Endothelial cell of umbilical vein (primary cell): ENCODE measurements around the gene FGD3. TPM values are rescaled to one million over a fixed set of nuclear protein-coding genes. Genes with fewer than 3 reads are reported as not detected.

Source experiments
- BruUV-seq: library from RNA; stranded (reverse); fragments of 400-500 nt; replicated peaks from 2 replicates; lab custom pipeline; 2021; lab: Mats Ljungman, UMichigan
- CTCF ChIA-PET: fragments of 300-600, 350-600 bp; sonication (Branson Sonifier 250); formaldehyde crosslinking; loops from one replicate; lab custom pipeline; 2021; ENCODE audit warnings: antibody characterized with exemption, inconsistent platforms; lab: Charles Lee
- POLR2A ChIA-PET: fragments of 300-600, 350-600 bp; sonication (Branson Sonifier 250); formaldehyde crosslinking; loops from one replicate; lab custom pipeline; 2021; ENCODE audit warnings: antibody characterized with exemption, inconsistent platforms; lab: Charles Lee
- DNase-seq: peaks from one replicate; pipeline ENCODE4 v3.0.0-alpha.2; 2011; ENCODE audit warnings: low read depth, low spot score
- FAIRE-seq: peaks from 2 replicates; lab custom pipeline; 2011; peaks lifted over from hg19 to GRCh38; lab: Jason Lieb, UNC
- H2AFZ ChIP-seq: 2 replicates; pipeline ENCODE4 v1.6.0; 2012; ENCODE audit warnings: low read depth, low read length, control low read depth, inconsistent platforms
- H3K27ac ChIP-seq: 2 replicates; pipeline ENCODE4 v1.5.1; 2011; ENCODE audit warnings: low read depth, mild to moderate bottlenecking, control low read depth, low read length, moderate library complexity; ENCODE audit not compliant: insufficient read depth
- H3K27me3 ChIP-seq, 2 experiments: 2 replicates each; pipeline versions ENCODE4 v1.6.0 to v1.6.1; 2011; ENCODE audit warnings: low read length in 2 of 2, mixed read lengths in 1 of 2; ENCODE audit not compliant: control insufficient read depth in 2 of 2, insufficient read depth in 2 of 2
- H3K36me3 ChIP-seq, 2 experiments: 2 replicates in 1 of 2; 3 replicates in 1 of 2; pipeline ENCODE4 v1.5.1; 2011; ENCODE audit warnings: low read length in 2 of 2, mild to moderate bottlenecking in 1 of 2, moderate library complexity in 1 of 2; ENCODE audit not compliant: control insufficient read depth in 2 of 2, insufficient read depth in 2 of 2; ENCODE audit errors: extremely low read depth in 1 of 2
- H3K4me1 ChIP-seq: 3 replicates; pipeline ENCODE4 v1.5.1; 2011; ENCODE audit warnings: mild to moderate bottlenecking, low read length; ENCODE audit not compliant: control insufficient read depth, insufficient read depth; ENCODE audit errors: extremely low read depth
- H3K4me2 ChIP-seq: 2 replicates; pipeline ENCODE4 v1.6.1; 2011; ENCODE audit warnings: low read length, control low read depth, mixed read lengths; ENCODE audit not compliant: insufficient read depth
- H3K4me3 ChIP-seq, 3 experiments: fragments of 200-600 bp in 1 of 3; sonication (generic), shearing (Covaris generic) in 1 of 3; replicated peaks in 1 of 3; 2 replicates each; pipeline ENCODE4 v1.5.1; 2011 to 2016; ENCODE audit warnings: control low read depth in 3 of 3, low read length in 3 of 3, mild to moderate bottlenecking in 2 of 3, inconsistent platforms in 1 of 3, low read depth in 1 of 3, moderate library complexity in 1 of 3; ENCODE audit not compliant: insufficient read depth in 1 of 3
- H3K79me2 ChIP-seq: 2 replicates; pipeline ENCODE4 v1.6.0; 2012; ENCODE audit warnings: low read length, inconsistent platforms; ENCODE audit not compliant: control insufficient read depth, insufficient read depth
- H3K9ac ChIP-seq: replicated peaks from 2 replicates; pipeline ENCODE3; 2011; ENCODE audit warnings: low read length, control low read depth; ENCODE audit not compliant: insufficient read depth; ENCODE audit errors: extremely low read depth
- H3K9me1 ChIP-seq: replicated peaks from 3 replicates; pipeline ENCODE4 v1.6.0; 2011; ENCODE audit warnings: mild to moderate bottlenecking, low read length; ENCODE audit not compliant: control insufficient read depth, insufficient read depth; ENCODE audit errors: extremely low read depth
- H3K9me3 ChIP-seq: replicated peaks from 2 replicates; pipeline ENCODE4 v1.5.1; 2012; ENCODE audit warnings: low read length, inconsistent platforms; ENCODE audit not compliant: control insufficient read depth, insufficient read depth
- H4K20me1 ChIP-seq: replicated peaks from 2 replicates; pipeline ENCODE3; 2011; ENCODE audit warnings: mild to moderate bottlenecking, low read length; ENCODE audit not compliant: control insufficient read depth, insufficient read depth; ENCODE audit errors: extremely low read depth
- CTCF ChIP-seq, 2 donors: IDR thresholded peaks; 1 replicate in 1 of 2; 2 replicates in 1 of 2; pipeline ENCODE4 v1.5.1; 2011; ENCODE audit warnings: low read length in 2 of 2, mild to moderate bottlenecking in 2 of 2, moderate library complexity in 2 of 2, control low read depth in 1 of 2, inconsistent platforms in 1 of 2, low read depth in 1 of 2; ENCODE audit not compliant: insufficient read depth in 1 of 2; ENCODE audit errors: extremely low read depth in 1 of 2
- EZH2 ChIP-seq: IDR thresholded peaks from 2 replicates; pipeline ENCODE4 v1.6.1; 2012; ENCODE audit warnings: borderline replicate concordance, low read depth, mild to moderate bottlenecking, moderate library complexity, low read length, inconsistent platforms; ENCODE audit not compliant: severe bottlenecking
- FOS ChIP-seq: IDR thresholded peaks from 2 replicates; pipeline ENCODE4 v1.6.1; 2011; ENCODE audit warnings: mild to moderate bottlenecking, low read length, moderate library complexity, borderline replicate concordance; ENCODE audit not compliant: insufficient read depth
- GATA2 ChIP-seq: IDR thresholded peaks from 2 replicates; pipeline ENCODE4 v1.7.0; 2011; ENCODE audit warnings: low read depth, mild to moderate bottlenecking, moderate library complexity, mixed read lengths, low read length; ENCODE audit not compliant: insufficient read length, insufficient read depth
- JUN ChIP-seq: IDR thresholded peaks from 2 replicates; pipeline ENCODE4 v1.6.1; 2011; ENCODE audit warnings: borderline replicate concordance, low read depth; ENCODE audit not compliant: insufficient read length, insufficient read depth
- MAX ChIP-seq: IDR thresholded peaks from 2 replicates; pipeline ENCODE4 v1.6.1; 2011; ENCODE audit not compliant: insufficient read depth, insufficient read length
- MYC ChIP-seq: IDR thresholded peaks from one replicate; pipeline ENCODE4 v1.6.1; 2011; ENCODE audit warnings: mild to moderate bottlenecking, low read depth, low read length
- POLR2A ChIP-seq: IDR thresholded peaks from 2 replicates; pipeline ENCODE4 v1.6.1; 2012; ENCODE audit warnings: low read depth, mild to moderate bottlenecking, control low read depth, low read length
- POLR2AphosphoS5 ChIP-seq: IDR thresholded peaks from 2 replicates; pipeline ENCODE4 v1.6.1; 2012; ENCODE audit warnings: low read depth, mild to moderate bottlenecking, control low read depth, low read length, moderate library complexity; ENCODE audit not compliant: insufficient read depth
- dilution Hi-C: fragments of 300-500 bp; cut with MboI; formaldehyde crosslinking; loops from one replicate; pipeline ENCODE4 v1.15.0; 2019; ENCODE audit warnings: low sequenced_read_pairs; ENCODE audit not compliant: extremely low pct_ligation_motif_present
- intact Hi-C: fragments of 100-400 bp; cut with micrococcal nuclease; formaldehyde crosslinking; loops from one replicate; pipeline ENCODE4 v1.10.0; 2022
- polyA plus RNA-seq, 4 experiments: library from polyadenylated mRNA; depleted of rRNA in 3 of 4; stranded (reverse) in 3 of 4; unstranded in 1 of 4; fragments of >200 nt; gene quantifications; 2 replicates each; pipeline versions ENCODE4 v1.2.1 to v1.2.3, GENCODE V29; 2011 to 2012; ENCODE audit warnings: missing spikeins in 1 of 4
- total RNA-seq: library from RNA; stranded (reverse); gene quantifications from 2 replicates; pipeline ENCODE4 v1.2.3, GENCODE V29; 2021

The FGD3 gene
- total and polyA plus RNA-seq, 2 donors (not counting 3 experiments of a cell fraction or from before 2014, with no cell fraction given): not detected

- intact Hi-C loops: no loop called here
- Histone ChIP-seq H3K4me1 (no peaks in the 10 kb centered on the region), H3K9me1 (no peaks in the 10 kb centered on the region), H3K4me2 (no peak overlapping the region), H3K9ac (no peak overlapping the region), H4K20me1 (no peaks in the 10 kb centered on the region), H3K36me3 (no peaks in the 10 kb centered on the region), H2AFZ (no peak overlapping the region), H3K4me3 (no peak overlapping the region), H3K79me2 (no peaks in the 10 kb centered on the region), H3K27ac (no peak overlapping the region), H3K9me3 (no peaks in the 10 kb centered on the region), H3K27me3 (no peaks in the 10 kb centered on the region)
- FAIRE-seq (no peak), DNase-seq (no peak)
- dilution Hi-C loops: no loop called here
- CTCF ChIA-PET: no interaction called here
- POLR2A ChIA-PET: no interaction called here
- BruUV-seq: no TSS peak
- TF ChIP-seq EZH2 (no peak), POLR2A (no peak), JUN (no peak), MYC (no peak), FOS (no peak), MAX (no peak), CTCF (IDR thresholded peaks at IDR 0.05; ENCODE audit: extremely low read depth in 1 of 2, insufficient read depth in 1 of 2, low read depth in 1 of 2, low read length in 2 of 2) (no peak), GATA2 (no peak), POLR2AphosphoS5 (no peak)
These were observed 136.5 kb downstream of the FGD3 start for GRCh38 chr9:93083592-93084470.
